AG10803 (cell line): ENCODE results near the gene CABP2.
"Not testable (repeated sequence)": the region's sequence is repeated elsewhere in the genome, so short reads cannot be mapped to it uniquely, and the experiment has no call there.

Source experiments
- DNase-seq: peaks from one replicate; pipeline ENCODE4 v3.0.0; 2010; ENCODE audit warnings: low read depth
- H3K4me3 ChIP-seq: 2 replicates; pipeline ENCODE4 v1.5.1; 2011; ENCODE audit warnings: mild to moderate bottlenecking, low read length, control low read depth
- TF ChIP-seq, protein P1 (sequence below): conservative IDR thresholded peaks from 2 replicates; pipeline ENCODE4 v1.5.1; 2011; ENCODE audit warnings: mild to moderate bottlenecking, low read length, control low read depth, inconsistent platforms

CABP2 gene

DNA sequence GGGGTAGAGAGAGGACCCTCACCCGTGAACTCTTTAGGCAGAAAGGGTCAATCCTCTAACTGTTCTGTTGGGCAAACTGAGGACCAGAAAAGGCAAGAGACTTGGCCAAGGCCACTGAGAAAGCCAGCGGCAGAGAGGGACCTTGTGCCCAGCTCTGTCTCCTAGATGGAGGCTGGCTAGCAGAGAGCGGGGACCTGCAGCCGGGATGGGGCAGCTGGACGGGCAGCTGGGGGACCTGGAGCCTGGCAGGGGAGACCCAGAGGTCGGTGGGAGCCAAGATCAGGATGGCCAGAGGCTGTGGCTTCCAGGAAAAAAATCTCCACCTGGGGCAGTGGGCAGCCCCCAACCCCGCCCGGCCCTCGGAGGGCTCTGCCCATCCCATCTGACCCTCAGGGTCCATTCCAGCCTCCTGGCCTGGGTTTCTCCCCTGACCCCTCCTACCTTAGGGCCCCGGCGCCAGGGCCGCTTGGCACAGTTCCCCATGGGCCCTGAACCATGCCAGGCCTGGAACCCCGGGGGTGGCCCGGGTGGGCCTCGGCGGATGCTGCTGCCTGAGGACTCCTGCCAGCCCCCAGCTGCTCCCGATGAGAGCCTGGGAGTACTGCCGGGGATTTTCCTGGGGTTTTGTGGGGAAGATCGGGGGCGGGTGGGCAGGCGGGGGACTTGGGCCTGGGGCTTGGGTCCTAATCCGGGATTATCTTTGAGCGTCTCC is at the start of gene CABP2:
Gene CABP2 (minus strand): TSS at position 603 of the 712 bp plus-strand sequence. CDS start 120 bp downstream, at position 483.
- TF ChIP-seq, protein P1, sequence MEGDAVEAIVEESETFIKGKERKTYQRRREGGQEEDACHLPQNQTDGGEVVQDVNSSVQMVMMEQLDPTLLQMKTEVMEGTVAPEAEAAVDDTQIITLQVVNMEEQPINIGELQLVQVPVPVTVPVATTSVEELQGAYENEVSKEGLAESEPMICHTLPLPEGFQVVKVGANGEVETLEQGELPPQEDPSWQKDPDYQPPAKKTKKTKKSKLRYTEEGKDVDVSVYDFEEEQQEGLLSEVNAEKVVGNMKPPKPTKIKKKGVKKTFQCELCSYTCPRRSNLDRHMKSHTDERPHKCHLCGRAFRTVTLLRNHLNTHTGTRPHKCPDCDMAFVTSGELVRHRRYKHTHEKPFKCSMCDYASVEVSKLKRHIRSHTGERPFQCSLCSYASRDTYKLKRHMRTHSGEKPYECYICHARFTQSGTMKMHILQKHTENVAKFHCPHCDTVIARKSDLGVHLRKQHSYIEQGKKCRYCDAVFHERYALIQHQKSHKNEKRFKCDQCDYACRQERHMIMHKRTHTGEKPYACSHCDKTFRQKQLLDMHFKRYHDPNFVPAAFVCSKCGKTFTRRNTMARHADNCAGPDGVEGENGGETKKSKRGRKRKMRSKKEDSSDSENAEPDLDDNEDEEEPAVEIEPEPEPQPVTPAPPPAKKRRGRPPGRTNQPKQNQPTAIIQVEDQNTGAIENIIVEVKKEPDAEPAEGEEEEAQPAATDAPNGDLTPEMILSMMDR = no peak
- DNase-seq = no peak
- no peak within 1 kb of the TSS for H3K4me3 ChIP-seq

DNA sequence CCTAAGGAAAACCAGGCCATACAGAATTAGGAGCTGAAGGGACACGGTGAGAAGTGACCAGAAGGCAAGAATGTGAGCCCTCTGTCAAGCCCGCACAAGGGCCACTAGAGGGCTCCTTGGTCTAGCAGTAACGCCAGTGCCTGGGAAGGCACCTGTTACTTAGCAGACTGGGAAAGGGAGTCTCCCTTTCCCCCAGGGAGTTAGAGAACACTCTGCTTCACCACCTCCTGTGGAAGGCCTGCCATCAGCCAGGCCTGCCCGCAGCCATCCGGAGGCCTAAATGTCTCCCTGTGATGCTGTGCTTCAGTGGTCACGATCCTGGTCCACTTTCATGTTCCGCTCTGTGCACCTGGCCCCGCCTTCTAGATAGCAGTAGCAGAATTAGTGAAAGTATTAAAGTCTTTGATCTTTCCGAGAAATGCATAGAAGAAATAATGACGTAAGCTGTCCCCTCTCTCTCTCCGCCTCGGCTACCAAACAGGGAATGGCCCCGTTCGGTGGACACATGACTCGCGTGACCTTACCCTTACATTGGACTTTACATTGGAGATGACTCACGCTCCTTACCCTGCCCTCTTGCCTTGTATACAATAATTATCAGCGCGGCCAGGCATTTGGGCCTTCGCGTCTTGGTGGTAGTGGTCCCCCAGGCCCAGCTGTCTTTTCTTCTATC is 49.6 kb upstream of the CABP2 start:
- TF ChIP-seq, protein P1 = peak; percentile 71
- H3K4me3 ChIP-seq = no peak overlapping the region
- peak; percentile 48 for DNase-seq

DNA sequence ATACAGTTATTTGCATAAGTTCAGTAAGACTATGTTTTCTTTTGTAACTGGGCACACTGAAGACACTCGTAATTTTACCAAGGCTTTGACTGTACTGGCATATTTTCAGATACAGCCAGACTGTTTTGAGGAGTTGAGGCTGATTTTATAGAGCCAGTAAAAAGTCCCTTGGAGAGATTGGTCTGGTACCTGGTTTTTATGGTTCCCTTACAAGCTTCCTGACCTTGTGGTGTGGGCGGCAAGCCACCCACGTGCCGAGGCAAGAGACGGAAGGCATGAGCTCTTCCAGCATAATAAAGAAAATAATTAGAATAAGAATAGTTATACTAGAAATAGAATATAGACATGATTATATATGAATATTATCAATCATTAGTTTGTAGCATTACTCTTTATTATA is 49.1 kb upstream of the CABP2 start:
- TF ChIP-seq, protein P1 = no peak
- H3K4me3 ChIP-seq = no peak overlapping the region
- no peak for DNase-seq

DNA sequence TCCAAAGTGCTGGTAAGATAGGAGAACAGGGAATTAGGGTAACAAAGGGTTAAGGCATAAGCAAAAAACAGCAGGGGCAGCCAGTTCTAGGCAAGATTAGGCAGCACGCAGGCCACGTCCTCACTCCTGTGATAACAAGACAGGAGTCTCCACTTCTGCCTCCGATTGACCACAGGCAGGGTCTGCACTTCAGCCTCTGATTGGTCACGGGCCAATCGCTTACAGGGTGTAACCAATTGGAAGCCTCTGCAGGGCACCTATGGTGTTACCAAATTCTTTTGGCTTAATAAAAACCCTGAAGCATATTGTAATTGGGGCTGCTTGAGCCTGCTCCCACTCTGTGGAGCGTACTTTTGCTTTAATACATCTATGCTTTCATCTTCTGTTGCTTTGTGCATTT is 48.2 kb upstream of the CABP2 start:
- TF ChIP-seq, protein P1 = no peak
- no peak overlapping the region for H3K4me3 ChIP-seq
- no peak for DNase-seq

DNA sequence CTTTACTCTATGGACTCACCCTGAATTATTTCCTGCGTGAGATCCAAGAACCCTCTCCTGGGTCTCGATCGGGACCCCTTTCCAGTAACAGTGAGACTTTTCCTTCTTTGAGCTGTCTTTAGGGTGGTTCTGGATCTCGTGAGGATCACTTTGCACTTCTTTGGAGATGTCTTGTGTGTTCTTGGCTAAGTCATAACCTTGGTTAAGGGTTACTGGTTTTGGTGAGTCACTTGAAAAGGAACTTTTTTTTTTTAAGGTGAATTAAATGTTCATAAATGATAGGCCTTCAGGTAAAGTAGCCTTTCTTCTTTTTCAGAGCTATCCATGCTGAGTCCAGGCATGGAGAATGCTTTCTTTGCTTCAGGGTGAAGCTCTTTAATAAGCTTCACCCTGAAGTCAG is 41.0 kb upstream of the CABP2 start:
- no peak overlapping the region for H3K4me3 ChIP-seq
- TF ChIP-seq, protein P1 = no peak
- no peak for DNase-seq

DNA sequence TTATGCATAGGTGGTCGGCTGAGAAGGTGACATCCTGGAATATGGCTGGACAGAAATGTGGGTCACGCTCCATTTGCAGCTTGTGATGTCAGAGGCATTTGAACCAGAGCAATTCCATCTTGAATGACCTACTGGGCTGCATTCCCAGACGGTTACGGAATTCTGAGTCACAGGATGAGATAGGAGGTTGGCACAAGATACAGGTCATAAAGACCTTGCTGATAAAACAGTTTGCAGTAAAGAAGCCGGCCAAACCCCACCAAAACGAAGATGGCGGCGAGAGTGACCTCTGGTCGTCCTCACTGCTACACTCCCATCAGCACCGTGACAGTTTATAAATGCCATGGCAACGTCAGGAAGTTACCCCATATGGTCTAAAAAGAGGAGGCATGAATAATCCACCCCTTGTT is 40.5 kb upstream of the CABP2 start:
- not testable (repeated sequence) for H3K4me3 ChIP-seq
- peak; percentile 81 for DNase-seq

DNA sequence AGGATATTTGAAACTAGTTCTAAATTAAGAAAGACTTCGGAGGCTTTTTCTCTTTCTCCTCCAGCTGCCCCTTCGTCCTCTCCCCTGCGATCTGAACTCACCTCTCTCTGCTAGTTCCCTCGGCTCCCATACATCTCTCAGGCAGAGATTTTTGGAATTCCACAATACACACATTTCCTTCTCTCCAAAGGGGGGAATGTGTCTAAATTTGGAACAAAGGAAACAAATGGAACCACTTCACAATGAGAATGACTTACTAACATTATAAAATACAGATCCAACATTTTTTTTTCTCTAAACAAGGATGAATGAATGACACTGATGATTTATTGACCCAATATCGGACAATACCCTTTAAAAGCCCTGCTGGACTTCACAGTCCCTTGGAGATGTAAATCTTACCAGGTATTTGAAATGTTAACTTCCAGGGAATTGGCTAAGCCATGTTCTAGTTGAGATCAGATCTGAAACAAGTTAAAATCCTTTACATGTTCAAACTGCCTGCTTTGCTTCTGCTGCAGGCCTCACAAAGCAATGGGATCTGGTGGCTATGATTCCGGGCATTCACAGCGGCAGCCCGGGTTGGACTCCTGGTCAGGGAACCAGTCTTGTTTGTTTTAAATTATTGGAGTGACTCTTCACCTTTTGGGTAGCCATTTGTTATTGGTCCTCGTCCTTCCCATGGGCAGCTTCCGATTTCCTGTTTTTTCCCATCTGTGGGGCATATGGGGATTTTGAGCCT is 39.9 kb upstream of the CABP2 start:
- DNase-seq = no peak
- no peak overlapping the region for H3K4me3 ChIP-seq
- TF ChIP-seq, protein P1 = no peak
